Smooth muscle cell of the umbilical artery (primary cell): ENCODE data around the gene DRGX. TPM values are rescaled to one million over a fixed set of nuclear protein-coding genes. Genes with fewer than 3 reads are reported as not detected.

Experiments
- total RNA-seq: library from RNA; depleted of rRNA; stranded (reverse); fragments of >200 nt; gene quantifications from 2 replicates; pipeline ENCODE4 v1.2.3, GENCODE V29; 2014

The DRGX gene
- not detected in 2 replicates for total RNA-seq

GRCh38 chr10:49395741-49396665, at the start of gene DRGX:
Gene DRGX, minus strand, starts transcription at chr10:49396089. Its CDS starts 649 bp downstream, at chr10:49395440.

Other genes with a start within 250 kb of the DRGX start
- gene TMEM273, start 207.7 kb downstream of the DRGX start, total RNA-seq: not detected in 2 replicates
- gene C10orf71, start 96.9 kb downstream of the DRGX start, total RNA-seq: not detected in 2 replicates
- gene ERCC6, start 143.0 kb upstream of the DRGX start, total RNA-seq: 38.0 and 42.9 TPM in 2 replicates
- not detected in 2 replicates for gene SLC18A3, start 214.2 kb upstream of the DRGX start, total RNA-seq
- not detected in 2 replicates for gene CHAT, start 217.9 kb upstream of the DRGX start, total RNA-seq